IMR-90 (cell line): ENCODE results near the gene MPND. TPM values are rescaled to one million over a fixed set of nuclear protein-coding genes. Genes with fewer than 3 reads are reported as not detected.

Experiments used
- ATAC-seq: fragments of 200-7000 bp; cut with Tn5 transposase; 2 replicates; pipeline ENCODE4 v1.9.1; 2020; ENCODE audit warnings: low read depth, mild to moderate bottlenecking, moderate library complexity
- BruUV-seq: library from RNA; stranded (reverse); fragments of 400-500 nt; replicated peaks from 2 replicates; lab custom pipeline; 2021; lab: Mats Ljungman, UMichigan
- CTCF ChIA-PET: fragments of 300-600 bp; formaldehyde crosslinking; extraction: SDS; loops from one replicate; lab custom pipeline; 2021; ENCODE audit warnings: antibody characterized with exemption; lab: Yijun Ruan, JAX
- POLR2A ChIA-PET: fragments of 300-600 bp; sonication (Branson Sonifier 250); formaldehyde crosslinking; loops from one replicate; lab custom pipeline; 2022; ENCODE audit warnings: antibody characterized with exemption; ENCODE audit not compliant: unreplicated experiment; lab: Charles Lee
- DNase-seq: peaks from one replicate; pipeline ENCODE4 v3.0.0; 2013
- H2AFZ ChIP-seq: replicated peaks from 2 replicates; pipeline ENCODE3; 2013; ENCODE audit warnings: low read length, mild to moderate bottlenecking; ENCODE audit not compliant: poor library complexity
- H2AK5ac ChIP-seq: 2 replicates; pipeline ENCODE4 v1.6.1; 2013; ENCODE audit warnings: low read depth, low read length, inconsistent platforms
- H2AK9ac ChIP-seq: replicated peaks from 2 replicates; pipeline ENCODE3; 2013; ENCODE audit warnings: mild to moderate bottlenecking, low read depth, low read length, moderate library complexity; ENCODE audit not compliant: poor library complexity
- H2BK120ac ChIP-seq: 2 replicates; pipeline ENCODE4 v1.6.1; 2013; ENCODE audit warnings: low read depth, low read length, inconsistent platforms
- H2BK15ac ChIP-seq: 3 replicates; pipeline ENCODE4 v1.6.1; 2013; ENCODE audit warnings: low read depth, low read length, inconsistent platforms
- H2BK20ac ChIP-seq: 2 replicates; pipeline ENCODE4 v1.6.1; 2013; ENCODE audit warnings: low read depth, mild to moderate bottlenecking, inconsistent platforms, low read length, moderate library complexity
- H2BK5ac ChIP-seq: 2 replicates; pipeline ENCODE4 v1.6.1; 2013; ENCODE audit warnings: mild to moderate bottlenecking, low read depth, low read length, inconsistent platforms; ENCODE audit not compliant: poor library complexity, severe bottlenecking
- H3K14ac ChIP-seq: replicated peaks from 2 replicates; pipeline ENCODE4 v1.6.1; 2013; ENCODE audit warnings: low read depth, low read length, inconsistent platforms
- H3K18ac ChIP-seq: 2 replicates; pipeline ENCODE4 v1.6.1; 2013; ENCODE audit warnings: low read depth, low read length, control low read depth
- H3K23ac ChIP-seq: 2 replicates; pipeline ENCODE4 v1.6.1; 2013; ENCODE audit warnings: low read depth, low read length, inconsistent platforms
- H3K27ac ChIP-seq: 2 replicates; pipeline ENCODE4 v1.5.1; 2013; ENCODE audit warnings: mild to moderate bottlenecking, control low read depth, low read length; ENCODE audit not compliant: insufficient read depth
- H3K27me3 ChIP-seq: 2 replicates; pipeline ENCODE4 v1.6.1; 2013; ENCODE audit warnings: low read length; ENCODE audit not compliant: control insufficient read depth, insufficient read depth
- H3K36me3 ChIP-seq: 2 replicates; pipeline ENCODE4 v1.6.1; 2013; ENCODE audit warnings: low read length, mixed read lengths; ENCODE audit not compliant: control insufficient read depth, insufficient read depth
- H3K4ac ChIP-seq: 2 replicates; pipeline ENCODE4 v1.6.1; 2013; ENCODE audit warnings: low read depth, low read length, inconsistent platforms
- H3K4me1 ChIP-seq: 2 replicates; pipeline ENCODE4 v1.6.1; 2013; ENCODE audit warnings: low read length, mixed read lengths; ENCODE audit not compliant: control insufficient read depth, insufficient read depth
- H3K4me2 ChIP-seq: 2 replicates; pipeline ENCODE4 v1.6.1; 2013; ENCODE audit warnings: low read depth, mild to moderate bottlenecking, control low read depth, low read length, moderate library complexity
- H3K4me3 ChIP-seq: 2 replicates; pipeline ENCODE4 v1.5.1; 2013; ENCODE audit warnings: low read depth, mild to moderate bottlenecking, control low read depth, low read length, moderate library complexity; ENCODE audit not compliant: insufficient read depth
- H3K56ac ChIP-seq: 2 replicates; pipeline ENCODE4 v1.6.1; 2013; ENCODE audit warnings: low read length, inconsistent platforms; ENCODE audit not compliant: insufficient read depth; ENCODE audit errors: extremely low read depth
- H3K79me1 ChIP-seq, 2 experiments: 2 replicates each; pipeline ENCODE4 v1.6.1; 2013; ENCODE audit warnings: low read length in 2 of 2, inconsistent platforms in 1 of 2, low read depth in 1 of 2
- H3K9ac ChIP-seq: 2 replicates; pipeline ENCODE4 v1.6.1; 2013; ENCODE audit warnings: low read depth, low read length, control low read depth
- H3K9me1 ChIP-seq: 2 replicates; pipeline ENCODE4 v1.6.1; 2013; ENCODE audit warnings: low read length, inconsistent platforms; ENCODE audit not compliant: insufficient read depth
- H3K9me3 ChIP-seq: 2 replicates; pipeline ENCODE4 v1.6.1; 2013; ENCODE audit warnings: low read length; ENCODE audit not compliant: control insufficient read depth, insufficient read depth
- H4K20me1 ChIP-seq: 2 replicates; pipeline ENCODE4 v1.6.1; 2013; ENCODE audit warnings: low read length, inconsistent platforms; ENCODE audit not compliant: insufficient read depth
- H4K5ac ChIP-seq: 2 replicates; pipeline ENCODE4 v1.6.1; 2013; ENCODE audit warnings: mild to moderate bottlenecking, low read depth, low read length, control low read depth
- H4K8ac ChIP-seq, 2 experiments: 2 replicates each; pipeline ENCODE4 v1.6.1; 2013; ENCODE audit warnings: low read depth in 2 of 2, low read length in 2 of 2, control low read depth in 1 of 2, inconsistent platforms in 1 of 2
- H4K91ac ChIP-seq: 2 replicates; pipeline ENCODE4 v1.6.1; 2013; ENCODE audit warnings: low read depth, low read length, inconsistent platforms; ENCODE audit not compliant: insufficient read depth
- CEBPB ChIP-seq: IDR thresholded peaks from 2 replicates; pipeline ENCODE4 v1.6.1; 2012; ENCODE audit warnings: low read depth, low read length, improper control_type of control experiment
- NFE2L2 ChIP-seq: fragments of 150-350 bp; IDR thresholded peaks from 2 replicates; pipeline ENCODE4 v1.6.1; 2016; ENCODE audit warnings: low read depth, mild to moderate bottlenecking, low read length
- WGBS, 2 experiments: methylation state at CpG; one replicate each; pipeline versions ENCODE4 v1.1.5 to v1.1.7; 2013; ENCODE audit warnings: missing lambda C conversion rate in 2 of 2; ENCODE audit not compliant: insufficient read length in 1 of 2; ENCODE audit errors: extremely low coverage in 2 of 2; 5-methylcytosine and 5-hydroxymethylcytosine counted together
- dilution Hi-C: fragments of 300-500 bp; cut with HindIII; formaldehyde crosslinking; loops from one replicate; pipeline ENCODE4 v1.14.3; 2018; ENCODE audit warnings: low sequenced_read_pairs; ENCODE audit not compliant: unreplicated experiment
- in situ Hi-C: fragments of 300-500 bp; cut with MboI; formaldehyde crosslinking; loops from 3 replicates; pipeline ENCODE4 v1.14.3; 2019; ENCODE audit warnings: low sequenced_read_pairs, inconsistent platforms, mixed read lengths
- intact Hi-C: fragments of 100-400 bp; cut with micrococcal nuclease; formaldehyde crosslinking; loops from 2 replicates; pipeline ENCODE4 v1.10.0; 2022
- polyA plus RNA-seq, 3 experiments: library from polyadenylated mRNA; depleted of rRNA; stranded (reverse); fragments of >200 nt; gene quantifications; 2 replicates each; pipeline ENCODE4 v1.2.3, GENCODE V29; 2012; ENCODE audit warnings: low replicate concordance in 1 of 3
- total RNA-seq: library from RNA; depleted of rRNA; stranded (reverse); fragments of >200 nt; gene quantifications from 2 replicates; pipeline ENCODE4 v1.2.3, GENCODE V29; 2012; rRNA removed

Gene MPND
- total and polyA plus RNA-seq, 2 of the 4 experiments (the other 2 are of a cell fraction) = 2.3 to 8.1 TPM

GRCh38 chr19:4409123-4409933 lies 66.0 kb downstream of the MPND start:
- no peak overlapping the region for H3K56ac ChIP-seq
- no peak overlapping the region for H3K14ac ChIP-seq
- H3K36me3 ChIP-seq = peaks cover 4% of the 10 kb centered on the region
- ChIA-PET CTCF (no interaction called here), POLR2A (no interaction called here)
- BruUV-seq = TSS peak; percentile 64
- no peak overlapping the region for H2BK15ac ChIP-seq
- peaks cover 15% of the 10 kb centered on the region for H4K20me1 ChIP-seq
- no peak overlapping the region for H2AK9ac ChIP-seq
- no peak overlapping the region for H2BK5ac ChIP-seq
- intact Hi-C loops = no loop called here
- no peak overlapping the region for H3K4me3 ChIP-seq
- ATAC-seq (no peak), DNase-seq (no peak)
- no peak overlapping the region for H3K9ac ChIP-seq
- in situ Hi-C loops = no loop called here
- H3K79me1 ChIP-seq = peaks cover 15 to 55% of the 10 kb centered on the region in 2 experiments
- WGBS, 2 experiments = 96% methylated on average over 11 of the region's 23 CpGs; no CpG with 5 or more reads in 1 of the 2 experiments
- H2AFZ ChIP-seq = no peak overlapping the region
- no peak overlapping the region for H2BK20ac ChIP-seq
- no peak overlapping the region for H4K5ac ChIP-seq
- no peak for TF ChIP-seq NFE2L2
- no peak for TF ChIP-seq CEBPB
- no peaks in the 10 kb centered on the region for H3K27me3 ChIP-seq
- no peak overlapping the region for H3K4ac ChIP-seq
- H3K9me1 ChIP-seq = no peaks in the 10 kb centered on the region
- H3K23ac ChIP-seq = no peak overlapping the region
- H3K27ac ChIP-seq = no peak overlapping the region
- dilution Hi-C loops = no loop called here
- H3K4me1 ChIP-seq = no peaks in the 10 kb centered on the region
- H3K18ac ChIP-seq = no peak overlapping the region
- no peak overlapping the region for H2BK120ac ChIP-seq
- H3K4me2 ChIP-seq = no peak overlapping the region
- H4K91ac ChIP-seq = no peak overlapping the region
- H4K8ac ChIP-seq = no peak overlapping the region
- H3K9me3 ChIP-seq = no peaks in the 10 kb centered on the region
- no peak overlapping the region for H2AK5ac ChIP-seq

Other genes with a start within 250 kb of the MPND start
- gene MAP2K2, start 219.4 kb upstream of the MPND start, total RNA-seq = 107 and 115 TPM in 2 replicates
- gene MAP2K2, start 219.4 kb upstream of the MPND start, polyA plus RNA-seq (2012; rRNA removed) = 151 and 196 TPM in 2 replicates
- not detected in 2 replicates for gene CREB3L3, start 189.9 kb upstream of the MPND start, total RNA-seq
- not detected in 2 replicates for gene CREB3L3, start 189.9 kb upstream of the MPND start, polyA plus RNA-seq (2012; rRNA removed)
- 3.9 and 6.1 TPM in 2 replicates for gene SIRT6, start 161.0 kb upstream of the MPND start, total RNA-seq
- gene SIRT6, start 161.0 kb upstream of the MPND start, polyA plus RNA-seq (2012; rRNA removed) = 25.3 and 31.6 TPM in 2 replicates
- gene ANKRD24, start 160.9 kb upstream of the MPND start, total RNA-seq = 0.18 and 0.28 TPM in 2 replicates
- 0.21 and 0.29 TPM in 2 replicates for gene ANKRD24, start 160.9 kb upstream of the MPND start, polyA plus RNA-seq (2012; rRNA removed)
- 0.28 and 0.36 TPM in 2 replicates for gene EBI3, start 114.0 kb upstream of the MPND start, total RNA-seq
- 2.7 and 3.0 TPM in 2 replicates for gene EBI3, start 114.0 kb upstream of the MPND start, polyA plus RNA-seq (2012; rRNA removed)
- gene YJU2, start 96.5 kb upstream of the MPND start, total RNA-seq = 15.6 and 20.3 TPM in 2 replicates
- gene YJU2, start 96.5 kb upstream of the MPND start, polyA plus RNA-seq (2012; rRNA removed) = 18.8 and 18.9 TPM in 2 replicates
- not detected in 2 replicates for gene SHD, start 64.3 kb upstream of the MPND start, total RNA-seq
- gene SHD, start 64.3 kb upstream of the MPND start, polyA plus RNA-seq (2012; rRNA removed) = not detected in 2 replicates
- not detected in 2 replicates for gene TMIGD2, start 41.2 kb upstream of the MPND start, total RNA-seq
- not detected in 2 replicates for gene TMIGD2, start 41.2 kb upstream of the MPND start, polyA plus RNA-seq (2012; rRNA removed)
- gene FSD1, start 39.0 kb upstream of the MPND start, total RNA-seq = 17.4 and 19.2 TPM in 2 replicates
- 23.4 and 24.4 TPM in 2 replicates for gene FSD1, start 39.0 kb upstream of the MPND start, polyA plus RNA-seq (2012; rRNA removed)
- gene STAP2, start 4.7 kb upstream of the MPND start, total RNA-seq = 1.3 and 1.4 TPM in 2 replicates
- 3.2 and 3.4 TPM in 2 replicates for gene STAP2, start 4.7 kb upstream of the MPND start, polyA plus RNA-seq (2012; rRNA removed)
- 28.1 and 32.2 TPM in 2 replicates for gene SH3GL1, start 57.0 kb downstream of the MPND start, total RNA-seq
- 138 and 161 TPM in 2 replicates for gene SH3GL1, start 57.0 kb downstream of the MPND start, polyA plus RNA-seq (2012; rRNA removed)
- gene CHAF1A, start 59.1 kb downstream of the MPND start, total RNA-seq = 11.4 and 12.4 TPM in 2 replicates
- gene CHAF1A, start 59.1 kb downstream of the MPND start, polyA plus RNA-seq (2012; rRNA removed) = 22.9 and 26.7 TPM in 2 replicates
- gene UBXN6, start 114.2 kb downstream of the MPND start, total RNA-seq = 74.2 and 84.2 TPM in 2 replicates
- 86.5 and 98.3 TPM in 2 replicates for gene UBXN6, start 114.2 kb downstream of the MPND start, polyA plus RNA-seq (2012; rRNA removed)
- gene HDGFL2, start 128.7 kb downstream of the MPND start, total RNA-seq = 35.8 and 45.5 TPM in 2 replicates
- 48.5 and 53.0 TPM in 2 replicates for gene HDGFL2, start 128.7 kb downstream of the MPND start, polyA plus RNA-seq (2012; rRNA removed)
- gene PLIN4, start 174.9 kb downstream of the MPND start, total RNA-seq = under 0.01 TPM in 2 replicates
- 0.07 and 0.09 TPM in 2 replicates for gene PLIN4, start 174.9 kb downstream of the MPND start, polyA plus RNA-seq (2012; rRNA removed)
- not detected in 2 replicates for gene PLIN5, start 191.7 kb downstream of the MPND start, total RNA-seq
- gene PLIN5, start 191.7 kb downstream of the MPND start, polyA plus RNA-seq (2012; rRNA removed) = not detected in 2 replicates
- gene LRG1, start 196.5 kb downstream of the MPND start, total RNA-seq = not detected in 2 replicates
- 0.03 TPM in 1 of 2 replicates, not detected in the other for gene LRG1, start 196.5 kb downstream of the MPND start, polyA plus RNA-seq (2012; rRNA removed)
- 0.18 and 0.28 TPM in 2 replicates for gene SEMA6B, start 216.1 kb downstream of the MPND start, total RNA-seq
- 0.72 and 0.73 TPM in 2 replicates for gene SEMA6B, start 216.1 kb downstream of the MPND start, polyA plus RNA-seq (2012; rRNA removed)